ENCODE data around the gene LAMB1.

DNA sequence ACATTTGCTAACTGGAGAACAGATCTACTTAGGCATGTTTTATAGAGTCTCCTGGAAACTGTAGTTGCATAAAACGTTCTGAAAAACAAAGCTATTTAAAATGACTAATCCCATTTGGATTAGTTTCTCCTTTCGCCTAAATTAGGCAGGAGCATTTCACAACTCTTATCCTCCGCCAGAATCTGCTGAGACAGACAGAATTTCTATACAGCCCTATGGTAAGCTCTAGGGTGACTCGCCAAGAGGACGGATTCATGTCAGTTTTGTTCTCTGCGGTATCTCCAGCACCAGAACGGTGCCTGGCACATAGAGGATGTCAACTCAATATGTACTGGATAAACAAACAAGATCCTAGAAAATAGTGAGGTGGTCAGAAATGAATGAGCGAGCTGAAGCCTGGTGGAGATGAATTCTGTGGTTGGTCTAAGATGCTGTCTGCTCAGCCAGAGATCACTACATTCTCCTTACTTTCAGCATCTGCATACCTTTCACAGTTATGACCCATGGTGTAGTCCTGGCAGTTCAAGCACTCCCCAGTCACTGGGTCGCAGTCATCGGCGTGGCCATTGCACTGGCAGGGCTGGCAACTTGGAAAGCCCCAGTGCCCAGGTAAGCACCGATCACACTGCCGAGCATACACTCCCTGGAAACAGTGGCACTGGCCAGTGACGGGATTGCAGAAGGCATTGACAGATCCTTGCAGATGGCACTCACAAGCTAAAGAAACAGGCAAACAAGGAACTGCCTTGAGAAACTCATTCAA, 44.0 kb downstream of the LAMB1 start:
- TF ChIP-seq, protein P1, sequence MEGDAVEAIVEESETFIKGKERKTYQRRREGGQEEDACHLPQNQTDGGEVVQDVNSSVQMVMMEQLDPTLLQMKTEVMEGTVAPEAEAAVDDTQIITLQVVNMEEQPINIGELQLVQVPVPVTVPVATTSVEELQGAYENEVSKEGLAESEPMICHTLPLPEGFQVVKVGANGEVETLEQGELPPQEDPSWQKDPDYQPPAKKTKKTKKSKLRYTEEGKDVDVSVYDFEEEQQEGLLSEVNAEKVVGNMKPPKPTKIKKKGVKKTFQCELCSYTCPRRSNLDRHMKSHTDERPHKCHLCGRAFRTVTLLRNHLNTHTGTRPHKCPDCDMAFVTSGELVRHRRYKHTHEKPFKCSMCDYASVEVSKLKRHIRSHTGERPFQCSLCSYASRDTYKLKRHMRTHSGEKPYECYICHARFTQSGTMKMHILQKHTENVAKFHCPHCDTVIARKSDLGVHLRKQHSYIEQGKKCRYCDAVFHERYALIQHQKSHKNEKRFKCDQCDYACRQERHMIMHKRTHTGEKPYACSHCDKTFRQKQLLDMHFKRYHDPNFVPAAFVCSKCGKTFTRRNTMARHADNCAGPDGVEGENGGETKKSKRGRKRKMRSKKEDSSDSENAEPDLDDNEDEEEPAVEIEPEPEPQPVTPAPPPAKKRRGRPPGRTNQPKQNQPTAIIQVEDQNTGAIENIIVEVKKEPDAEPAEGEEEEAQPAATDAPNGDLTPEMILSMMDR (IDR thresholded peaks at IDR 0.05; ENCODE audit: poor library complexity): no peak
- TF ChIP-seq EZH2 (IDR thresholded peaks at IDR 0.05; ENCODE audit: borderline replicate concordance) (no peak), EZH2phosphoT487 (IDR thresholded peaks at IDR 0.05; ENCODE audit: low read depth, severe bottlenecking, unreplicated experiment) (no peak)
